NCI-H524 treated with DMSO at 0.1 percent for 48 hours (cell line): Measurements from ENCODE around the gene POLR2B.
"Not testable (repeated sequence)": the region's sequence is repeated elsewhere in the genome, so short reads cannot be mapped to it uniquely, and the experiment has no call there.

ENCODE experiments used
- DNase-seq: peaks from one replicate; lab custom pipeline; 2025; lab: John Stamatoyannopoulos, UW

The POLR2B gene

DNA sequence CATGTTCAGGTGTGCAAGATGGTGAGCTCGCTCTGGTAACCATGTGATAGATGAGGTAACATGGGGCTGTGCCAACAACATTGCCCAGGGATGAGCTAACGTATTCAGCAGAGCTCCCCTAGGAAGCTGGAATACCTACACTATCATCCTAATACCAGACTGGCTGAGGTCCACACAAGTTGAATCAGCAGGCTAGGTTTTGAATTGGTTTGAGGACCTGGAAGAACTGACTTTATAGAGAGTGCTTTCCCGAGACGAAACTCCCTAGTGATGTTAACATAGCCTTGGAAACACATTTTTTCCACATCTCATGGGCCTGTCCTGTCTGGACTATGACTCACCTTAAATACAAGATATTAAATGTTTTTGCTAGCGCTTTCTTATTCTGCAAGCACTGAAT, 74.8 kb downstream of the POLR2B start:
- no peak for DNase-seq

DNA sequence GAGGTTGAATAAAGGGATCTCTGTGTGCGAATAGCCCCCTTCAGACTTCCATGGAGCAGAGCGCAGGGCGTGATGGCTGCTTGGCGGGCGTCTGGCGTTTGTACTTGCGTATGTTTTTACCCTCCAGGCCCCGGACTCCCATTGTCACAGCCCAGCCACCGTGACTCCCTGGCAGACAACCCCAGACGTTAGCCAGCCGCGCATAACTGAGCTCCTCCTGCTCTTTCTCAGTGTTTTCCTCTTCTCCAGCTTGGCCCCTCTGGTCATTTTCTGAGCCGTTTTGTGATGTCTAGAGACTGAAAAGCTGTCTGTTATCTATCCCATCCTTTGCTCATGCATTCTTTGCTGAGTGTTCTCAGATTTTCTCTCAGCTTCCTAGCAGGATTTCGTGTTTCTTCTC, 77.2 kb downstream of the POLR2B start:
- DNase-seq, result no peak

DNA sequence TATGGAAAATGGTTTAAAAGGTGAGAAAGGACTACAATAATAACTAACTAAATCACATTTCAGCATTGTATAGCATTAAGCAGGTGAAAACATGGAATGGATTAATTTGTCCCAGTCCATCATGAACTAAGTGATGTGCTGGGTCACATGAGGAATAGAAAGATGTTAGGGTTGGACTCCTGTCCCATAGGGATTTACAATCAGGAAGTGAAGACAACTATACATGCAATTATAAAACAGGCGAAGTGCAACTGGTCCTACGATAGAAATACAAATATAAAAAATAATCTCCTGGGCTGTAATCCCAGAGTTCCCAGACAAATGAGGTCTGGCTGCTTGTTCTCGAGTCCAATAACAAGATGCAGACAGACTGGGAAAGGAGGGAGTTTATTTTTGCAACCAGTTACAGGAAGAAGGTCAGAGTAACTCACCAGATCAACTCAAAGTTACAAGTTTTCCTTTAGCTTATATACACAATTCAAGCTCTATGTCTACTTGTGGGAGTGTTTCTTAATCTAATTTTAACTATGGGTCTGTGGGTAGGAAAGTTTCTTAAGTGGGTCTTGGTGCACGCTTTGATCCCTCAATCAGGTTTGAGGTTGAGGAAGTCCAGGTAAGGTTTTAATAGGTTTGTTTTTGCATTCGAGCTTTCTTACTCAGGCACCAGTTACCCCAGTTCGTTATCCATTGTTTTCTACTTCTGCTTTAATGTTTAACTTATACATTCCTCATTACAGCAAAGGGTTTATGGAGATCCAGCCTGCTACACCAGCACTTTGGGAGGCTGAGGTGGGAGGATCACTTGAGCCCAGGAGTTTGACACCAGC, 81.4 kb downstream of the POLR2B start:
- DNase-seq, result no peak

DNA sequence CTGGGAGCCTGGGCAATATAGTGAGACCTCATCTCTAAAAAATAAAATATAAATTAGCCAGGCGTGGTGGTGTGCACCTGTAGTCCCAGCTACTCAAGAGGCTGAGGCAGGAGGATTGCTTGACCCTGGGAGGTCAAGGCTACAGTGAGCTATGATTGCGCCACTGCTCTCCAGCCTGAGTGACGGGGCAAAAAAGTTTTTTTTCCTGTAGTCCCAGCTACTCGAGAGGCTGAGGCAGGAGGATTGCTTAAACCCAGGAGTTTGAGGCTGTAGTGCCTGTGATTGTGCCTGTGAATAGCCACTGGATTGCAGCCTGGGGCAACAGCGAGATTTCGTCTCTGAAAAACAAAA, 82.0 kb downstream of the POLR2B start:
- not testable (repeated sequence) for DNase-seq

DNA sequence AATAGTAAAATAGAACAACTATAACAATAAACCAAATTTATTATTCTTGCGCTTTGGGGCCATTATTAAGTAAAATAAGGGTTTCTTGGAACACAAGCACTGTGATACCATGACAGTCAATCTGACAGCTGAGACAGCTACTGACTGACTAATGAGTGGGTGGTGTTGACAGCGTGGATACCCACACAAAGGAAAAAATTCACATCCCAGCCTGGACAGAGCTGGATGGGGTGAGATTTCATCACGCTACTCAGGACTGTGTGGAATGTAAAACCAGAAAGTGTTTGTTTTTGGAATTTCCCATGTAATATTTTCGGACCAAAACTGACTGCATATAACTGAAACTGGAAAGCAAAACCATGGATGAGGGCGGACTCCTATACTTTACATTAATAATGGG, 82.7 kb downstream of the POLR2B start:
- DNase-seq, result no peak

DNA sequence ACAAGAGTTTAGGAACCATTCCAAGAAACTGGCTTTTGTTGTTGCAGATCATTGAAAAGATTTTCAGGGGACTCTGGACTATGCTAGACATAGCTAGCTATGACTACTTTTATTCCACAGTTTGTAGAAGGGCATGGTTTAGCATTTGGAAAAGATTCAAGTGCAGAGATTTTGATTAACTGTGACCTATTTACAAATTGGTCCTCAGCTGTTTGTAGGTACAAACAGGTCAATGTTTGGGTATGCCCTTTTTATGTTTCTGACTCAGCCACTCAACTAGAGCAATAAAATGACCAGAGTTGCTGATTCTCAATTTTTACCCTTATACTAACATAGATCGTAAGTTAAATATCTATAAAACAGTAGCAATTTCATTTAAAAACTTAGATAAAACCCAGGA, 84.8 kb downstream of the POLR2B start:
- no peak for DNase-seq

DNA sequence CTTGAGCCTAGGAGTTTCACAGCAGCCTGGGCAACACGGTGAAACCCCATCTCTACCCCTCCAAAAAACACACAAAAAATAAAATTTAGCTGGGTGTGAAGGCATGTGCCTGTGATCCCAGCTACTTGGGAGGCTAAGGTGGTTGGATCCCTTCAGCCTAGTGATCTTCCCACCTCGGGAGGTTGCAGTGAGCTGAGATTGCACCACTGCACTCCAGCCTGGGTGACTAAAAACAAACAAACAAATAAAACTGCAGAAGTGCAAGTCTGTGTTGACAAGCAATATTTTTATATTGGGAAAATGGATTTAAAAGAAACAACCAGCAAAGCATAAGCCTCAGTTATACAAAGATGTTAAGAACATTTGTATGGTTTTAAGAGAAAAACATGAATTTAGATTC, 85.4 kb downstream of the POLR2B start:
- DNase-seq, result no peak

DNA sequence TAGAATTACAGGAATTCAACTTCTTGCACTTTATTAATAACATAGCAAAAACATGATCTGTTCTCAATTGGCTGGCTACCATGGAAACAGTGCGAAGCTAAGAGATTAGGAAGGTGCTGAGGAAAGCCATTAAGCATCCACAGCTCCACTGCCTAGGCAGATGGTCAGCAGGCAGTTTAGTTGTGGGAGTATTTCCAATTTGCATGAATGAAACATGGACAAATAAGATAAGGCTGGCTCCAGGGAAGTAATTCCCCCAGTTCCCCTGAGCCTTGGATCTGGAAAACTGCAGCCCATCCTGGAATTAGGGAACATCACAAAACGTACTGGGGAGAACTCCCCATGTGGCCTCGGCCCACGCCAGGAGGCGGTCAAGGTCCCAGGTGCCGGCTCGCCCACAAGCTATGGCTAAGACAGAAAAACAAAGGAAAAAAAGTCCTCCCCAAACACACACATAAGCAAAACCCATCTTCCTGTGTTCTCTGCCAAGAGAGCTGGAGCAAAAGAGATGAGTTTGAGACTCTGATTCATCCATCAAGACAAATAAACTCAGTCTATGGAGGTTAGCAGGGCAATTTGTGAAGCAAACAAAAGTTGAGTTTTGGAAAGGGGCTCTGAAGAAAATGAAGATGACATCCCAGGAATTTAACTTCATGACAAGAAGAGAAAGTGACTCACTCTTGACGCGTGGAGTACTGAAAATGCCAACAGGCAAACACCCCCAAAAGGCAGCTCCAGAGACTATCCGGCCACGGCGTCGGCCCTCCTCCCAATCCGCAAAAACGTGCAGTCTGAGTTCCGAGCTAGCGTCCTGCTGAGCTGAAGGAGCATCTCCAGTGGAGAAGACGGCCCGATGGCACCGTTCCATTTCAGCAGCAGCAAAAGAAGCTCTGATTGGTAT, 86.4 kb downstream of the POLR2B start:
- DNase-seq, result no peak

DNA sequence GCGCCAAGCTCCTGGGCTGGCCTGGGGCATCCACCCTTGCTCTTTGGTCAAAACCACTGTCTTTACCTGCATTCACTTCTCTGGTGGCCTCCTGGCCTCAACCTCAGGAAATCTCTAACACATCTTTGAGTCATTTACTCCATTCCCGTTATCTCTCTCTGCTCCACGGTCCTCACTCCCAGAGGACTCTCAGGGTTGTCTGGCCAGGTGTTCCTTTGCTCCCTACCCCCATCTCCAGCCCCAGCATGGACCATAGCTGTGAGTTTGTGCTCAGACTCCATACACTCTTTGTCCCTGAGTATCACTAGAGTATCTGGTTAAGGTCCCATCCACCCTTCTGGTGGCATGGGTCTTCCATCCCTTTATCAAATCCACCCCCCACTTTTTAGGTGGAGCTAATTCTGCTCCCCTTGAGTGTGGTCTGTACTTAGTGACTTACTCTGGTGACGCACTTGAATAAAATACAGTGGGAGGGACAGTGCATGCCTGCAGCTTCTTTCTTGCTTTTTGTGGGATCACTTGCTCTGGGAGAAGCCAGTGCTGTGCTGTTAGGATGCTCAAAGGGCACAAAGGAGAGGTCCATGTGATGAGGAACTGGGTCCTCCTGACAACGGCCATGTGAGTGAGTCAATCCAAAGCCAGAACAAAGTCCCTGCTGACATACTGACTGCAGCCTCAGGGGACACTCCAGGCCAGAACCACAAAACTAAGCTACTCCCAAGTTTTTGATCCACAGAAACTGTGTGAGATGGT, 87.2 kb downstream of the POLR2B start:
- DNase-seq, result no peak

DNA sequence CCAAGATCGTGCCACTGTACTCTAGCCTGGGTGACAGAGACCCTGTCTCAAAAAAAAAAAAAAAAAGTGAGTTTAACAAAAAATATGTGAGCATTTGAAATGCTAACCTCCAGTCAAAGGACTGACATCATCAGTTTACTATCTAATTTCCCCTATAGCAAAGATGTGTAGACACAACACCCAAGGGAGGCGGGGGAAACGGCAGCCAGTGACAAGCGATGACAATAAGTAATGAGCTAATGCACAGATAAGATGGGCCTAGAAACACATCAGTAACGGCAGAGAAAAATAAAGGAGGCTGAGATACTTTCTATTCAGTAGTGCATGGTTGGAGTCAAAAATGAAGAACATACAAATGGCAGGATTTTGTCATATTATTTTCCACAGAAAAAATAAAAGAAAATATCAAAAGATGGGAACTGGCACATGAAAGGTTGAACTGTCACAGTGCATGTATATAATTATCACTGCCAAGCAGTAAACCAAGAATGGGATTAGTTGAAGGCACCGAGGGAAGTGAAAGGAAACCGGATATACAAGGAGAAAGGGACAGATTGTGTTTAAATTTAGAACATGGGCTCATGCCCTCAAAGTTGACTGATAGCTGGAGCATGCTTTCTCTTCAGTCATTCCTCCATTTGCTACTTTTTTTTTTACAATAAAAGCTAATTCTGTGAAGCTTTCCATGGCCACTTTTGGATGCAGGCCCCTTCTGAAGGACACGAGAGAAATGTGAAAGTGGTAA, 89.7 kb downstream of the POLR2B start:
- DNase-seq, result no peak

DNA sequence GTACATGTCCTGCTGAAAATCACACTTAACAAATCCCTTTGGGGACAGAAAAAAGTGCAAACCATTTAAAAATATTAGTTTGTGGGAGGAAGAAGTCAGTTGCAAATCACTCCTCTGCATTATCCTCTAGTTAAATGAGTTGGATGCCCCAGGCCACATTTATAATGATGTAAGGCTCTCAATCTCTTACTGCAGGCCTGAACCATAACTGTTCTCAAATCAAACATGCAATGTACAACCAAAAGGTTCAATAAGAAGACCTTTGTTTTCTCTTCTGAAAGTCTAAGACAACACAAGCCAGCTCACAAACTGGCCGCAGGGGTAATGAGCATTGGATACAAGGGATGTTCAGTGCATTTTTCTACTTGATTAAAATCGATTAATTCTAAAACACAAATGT, 91.8 kb downstream of the POLR2B start:
- no peak for DNase-seq

DNA sequence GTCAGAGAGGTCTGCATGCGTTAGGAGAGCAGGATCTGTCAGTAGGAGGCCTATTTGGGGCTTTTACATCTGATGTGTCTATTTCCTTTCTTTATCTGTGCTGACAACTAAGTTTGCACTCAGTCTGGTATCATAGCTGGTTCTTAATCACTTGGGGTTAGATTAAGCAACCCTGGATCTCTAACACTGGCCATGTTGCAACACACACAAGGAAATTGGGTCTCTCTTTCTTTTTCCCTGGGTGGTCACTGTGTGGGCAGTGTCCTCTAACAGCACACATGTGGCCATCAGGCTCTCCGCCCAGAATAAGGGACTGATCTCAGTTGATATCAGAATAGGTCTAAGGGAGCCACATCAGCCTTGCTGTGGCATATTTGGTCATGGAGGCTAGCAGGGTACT, 92.6 kb downstream of the POLR2B start:
- DNase-seq, result no peak

DNA sequence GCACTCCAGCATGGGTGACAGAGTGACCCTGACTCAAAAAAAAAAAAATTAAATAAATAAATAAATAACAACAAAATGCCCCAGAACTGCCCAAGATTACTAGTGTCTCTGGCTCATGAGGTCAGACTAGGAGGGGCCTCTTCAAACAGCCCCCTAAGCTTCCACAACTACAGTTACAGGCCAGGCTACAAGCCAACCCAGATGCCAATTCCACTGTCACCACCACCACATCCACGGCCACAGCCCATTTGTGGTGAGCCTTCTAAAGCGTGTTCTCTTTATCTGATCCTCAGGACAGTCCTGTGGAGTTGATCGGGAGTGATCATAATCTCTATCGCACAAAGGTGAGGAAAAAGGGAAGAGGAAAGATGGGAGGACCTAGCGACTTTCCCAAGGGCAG, 94.9 kb downstream of the POLR2B start:
- no peak for DNase-seq

DNA sequence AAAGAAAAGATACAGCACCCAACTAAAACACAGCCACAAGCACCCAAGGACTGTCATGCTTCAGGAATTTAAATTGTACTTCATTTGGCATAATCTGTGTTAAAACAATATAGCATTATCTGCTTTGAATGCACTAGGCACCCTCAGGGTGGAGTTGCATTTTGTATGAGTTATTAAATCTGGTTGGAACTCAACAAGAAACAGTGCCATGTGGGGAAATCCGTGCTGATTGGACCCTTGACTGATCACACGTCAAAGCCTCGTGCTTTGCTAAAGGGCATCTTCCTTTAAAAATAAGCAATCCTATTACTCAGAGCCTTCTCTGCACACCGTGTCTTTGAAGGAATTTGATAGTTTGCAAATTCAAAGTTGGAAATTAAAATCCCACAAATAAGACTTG, 96.0 kb downstream of the POLR2B start:
- DNase-seq, result no peak

DNA sequence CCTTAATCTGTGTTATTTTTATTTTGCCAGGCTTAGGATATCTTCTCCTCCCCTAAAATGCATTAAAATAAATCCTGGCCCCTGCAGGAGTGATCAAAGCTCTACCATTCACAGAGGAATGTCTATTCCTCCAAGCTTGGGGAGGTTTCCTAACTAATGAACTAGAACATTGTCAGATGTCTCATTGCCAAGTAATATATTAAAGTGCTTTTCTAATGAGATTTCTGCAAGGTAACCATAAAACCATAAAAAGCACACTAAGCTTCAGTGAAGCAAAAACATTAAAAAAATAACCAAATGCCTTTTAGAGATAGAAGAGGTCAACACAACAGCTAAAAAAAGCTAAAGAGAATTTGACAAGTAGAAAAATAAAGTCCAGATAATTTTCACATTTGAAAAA, 96.7 kb downstream of the POLR2B start:
- DNase-seq, result no peak

DNA sequence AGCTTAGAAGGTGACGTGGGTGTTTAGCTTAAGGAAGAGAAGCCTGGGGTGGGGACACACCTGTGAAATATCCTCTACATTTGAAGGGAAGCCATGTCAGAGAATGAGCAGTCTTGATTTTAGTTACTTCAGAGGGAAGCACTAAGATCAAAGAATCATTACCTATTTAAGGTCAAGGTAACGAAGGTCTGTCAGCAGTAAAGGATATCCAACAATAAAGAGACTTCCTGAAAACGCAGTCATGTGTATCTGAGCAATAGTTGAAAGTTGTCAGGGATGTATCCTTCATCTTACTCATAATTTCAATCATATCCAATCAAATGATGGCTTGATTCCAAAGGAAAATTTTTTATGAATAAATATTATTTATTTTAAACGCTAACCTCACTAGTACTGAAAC, 98.0 kb downstream of the POLR2B start:
- no peak for DNase-seq

DNA sequence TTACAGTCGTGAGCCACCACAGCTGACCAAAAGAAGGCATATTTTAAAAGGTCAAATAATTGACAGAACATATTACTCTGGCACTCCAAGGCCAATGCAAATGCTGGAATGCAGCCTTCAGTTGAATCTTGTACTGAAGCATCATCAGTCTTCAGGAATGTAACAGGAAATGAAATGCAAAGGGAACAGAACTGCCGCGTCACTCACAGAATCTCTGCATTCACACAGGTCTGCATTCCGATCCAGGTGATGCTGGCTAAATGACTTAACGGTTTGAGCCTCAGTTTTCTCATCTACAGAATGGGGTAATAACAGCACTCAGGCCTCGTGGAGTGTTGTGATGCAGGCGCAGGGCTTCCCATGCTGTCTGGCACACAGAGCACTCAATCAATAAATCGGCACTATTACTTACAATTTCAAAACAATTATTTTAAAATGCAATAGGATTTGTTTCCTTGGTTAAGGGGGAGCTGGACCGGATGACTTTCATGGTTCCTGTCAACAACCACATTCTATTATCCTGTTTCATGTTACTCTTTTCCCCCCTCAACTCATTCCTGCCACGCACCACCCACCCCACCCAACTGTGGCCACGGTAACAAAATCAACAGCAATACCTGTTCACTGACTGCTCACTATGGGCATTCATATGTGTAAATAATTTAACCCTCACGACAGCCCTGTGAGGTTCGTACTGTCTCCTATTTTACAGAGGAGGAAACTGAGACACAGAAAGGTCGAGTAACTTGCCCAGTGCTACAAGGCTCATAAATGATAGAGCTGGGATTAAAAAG, 99.1 kb downstream of the POLR2B start:
- DNase-seq, result no peak

DNA sequence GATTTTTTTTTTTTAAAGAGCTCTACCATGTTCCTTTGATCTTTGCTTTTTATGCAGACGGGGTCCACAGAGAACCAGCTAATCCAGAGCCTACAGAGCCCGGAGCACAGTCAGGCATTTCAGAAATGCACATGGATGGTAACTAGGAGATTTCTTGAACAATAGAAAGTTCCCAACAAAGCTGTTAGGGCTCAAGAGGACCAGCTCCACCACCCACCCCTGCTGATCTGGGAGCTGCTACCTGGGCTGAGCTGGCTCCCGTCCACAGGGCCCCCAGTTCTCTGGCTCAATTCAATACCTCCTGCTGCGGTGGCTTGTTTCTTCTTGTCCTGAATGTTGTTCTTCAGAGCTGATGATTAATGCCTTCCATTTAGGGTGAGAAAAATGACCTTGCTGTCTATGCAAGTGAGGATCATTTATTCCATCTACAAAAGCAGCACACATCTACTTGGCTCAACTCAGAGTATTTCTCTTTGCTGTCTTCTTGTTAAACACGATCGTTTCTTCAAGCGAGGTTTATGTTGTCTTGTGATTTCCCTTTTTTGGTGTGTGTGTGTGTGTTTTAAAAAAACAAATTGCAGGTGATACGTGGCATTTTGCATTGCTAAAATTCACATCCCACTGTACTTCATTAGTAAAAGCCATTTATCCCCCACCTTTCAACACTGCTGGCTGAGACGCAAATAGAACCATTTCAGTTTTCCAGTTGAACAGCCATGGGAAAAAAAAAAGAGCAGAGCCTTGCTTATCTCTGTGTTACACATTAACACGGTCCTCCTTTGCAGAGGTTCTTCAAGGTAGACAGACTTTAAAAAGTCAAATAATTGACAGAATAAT, 100.2 kb downstream of the POLR2B start:
- DNase-seq, result no peak
